HFFc6 (cell line): ENCODE measurements around the gene ASB18. TPM values are rescaled to one million over a fixed set of nuclear protein-coding genes. Genes with fewer than 3 reads are reported as not detected.

Source experiments
- DNase-seq: peaks from one replicate; pipeline ENCODE4 v3.0.0-alpha.2; 2018
- H3K27ac Mint-ChIP-seq: 2 replicates; pipeline ENCODE4 v1.8.0; 2020; ENCODE audit warnings: mild to moderate bottlenecking, mixed read lengths
- H3K27me3 Mint-ChIP-seq: 2 replicates; pipeline ENCODE4 v1.8.0; 2021; ENCODE audit warnings: mild to moderate bottlenecking, moderate library complexity, mixed read lengths; ENCODE audit not compliant: insufficient read depth
- H3K36me3 Mint-ChIP-seq: 2 replicates; pipeline ENCODE4 v1.8.0; 2021; ENCODE audit warnings: low read depth, mixed read lengths
- H3K4me1 Mint-ChIP-seq: 2 replicates; pipeline ENCODE4 v1.8.0; 2020; ENCODE audit warnings: low read depth, mixed read lengths
- H3K4me3 Mint-ChIP-seq: 2 replicates; pipeline ENCODE4 v1.8.0; 2020; ENCODE audit warnings: mild to moderate bottlenecking, moderate library complexity, mixed read lengths
- H3K9me3 Mint-ChIP-seq: 2 replicates; pipeline ENCODE4 v1.8.0; 2020; ENCODE audit warnings: mild to moderate bottlenecking, mixed read lengths
- total RNA-seq, 6 experiments: library from RNA; stranded (reverse); fragmentation: NEBNext Ultra II Directional; extraction: Animal tissue kit (Norgen Biotek cat#: 25700); gene quantifications; 2 replicates in 1 of 6; 3 replicates in 5 of 6; pipeline ENCODE4 v1.2.3, GENCODE V29; 2021
- TF ChIP-seq, protein P1 (sequence below): fragments of 200-600 bp; sonication (generic); IDR thresholded peaks from 2 replicates; pipeline ENCODE4 v1.5.0; 2021; ENCODE audit warnings: antibody characterized with exemption, mild to moderate bottlenecking

Gene ASB18
- total RNA-seq, 6 experiments from 2014 or later = not detected

DNA sequence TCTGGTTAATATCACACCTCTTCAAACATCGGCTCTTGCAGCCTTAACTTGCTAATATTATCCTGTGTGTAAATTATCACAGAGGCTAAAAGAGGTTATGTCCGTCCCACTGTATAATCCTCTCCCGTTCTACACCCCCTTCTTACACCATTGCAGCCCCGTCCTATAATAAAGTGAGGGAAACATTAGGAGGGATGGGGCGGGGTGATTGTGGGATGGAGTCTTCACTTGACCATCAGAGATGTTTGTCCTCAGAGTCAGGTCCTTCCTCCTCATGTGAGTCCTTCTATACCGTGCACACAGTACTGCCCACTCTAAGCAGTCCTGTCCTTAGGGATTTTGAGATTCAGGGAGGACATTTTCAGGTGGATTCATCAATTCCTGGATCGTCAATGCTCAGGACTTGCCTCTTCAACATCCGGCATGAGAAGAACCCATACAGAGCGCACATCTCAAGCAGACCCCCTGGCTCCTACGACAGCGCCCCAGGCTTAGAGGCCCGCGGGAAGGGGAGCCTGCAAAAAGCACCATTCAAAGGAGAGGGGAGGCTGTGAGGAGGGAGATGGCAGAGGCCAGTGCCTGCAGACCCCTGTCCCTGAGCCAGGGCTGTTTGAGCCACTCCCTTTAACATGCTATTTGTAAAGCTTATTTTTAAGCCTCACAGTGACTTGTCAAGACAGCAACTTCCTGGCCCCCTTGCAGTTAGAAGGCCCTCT is 42.8 kb upstream of the ASB18 start:
- TF ChIP-seq, protein P1, sequence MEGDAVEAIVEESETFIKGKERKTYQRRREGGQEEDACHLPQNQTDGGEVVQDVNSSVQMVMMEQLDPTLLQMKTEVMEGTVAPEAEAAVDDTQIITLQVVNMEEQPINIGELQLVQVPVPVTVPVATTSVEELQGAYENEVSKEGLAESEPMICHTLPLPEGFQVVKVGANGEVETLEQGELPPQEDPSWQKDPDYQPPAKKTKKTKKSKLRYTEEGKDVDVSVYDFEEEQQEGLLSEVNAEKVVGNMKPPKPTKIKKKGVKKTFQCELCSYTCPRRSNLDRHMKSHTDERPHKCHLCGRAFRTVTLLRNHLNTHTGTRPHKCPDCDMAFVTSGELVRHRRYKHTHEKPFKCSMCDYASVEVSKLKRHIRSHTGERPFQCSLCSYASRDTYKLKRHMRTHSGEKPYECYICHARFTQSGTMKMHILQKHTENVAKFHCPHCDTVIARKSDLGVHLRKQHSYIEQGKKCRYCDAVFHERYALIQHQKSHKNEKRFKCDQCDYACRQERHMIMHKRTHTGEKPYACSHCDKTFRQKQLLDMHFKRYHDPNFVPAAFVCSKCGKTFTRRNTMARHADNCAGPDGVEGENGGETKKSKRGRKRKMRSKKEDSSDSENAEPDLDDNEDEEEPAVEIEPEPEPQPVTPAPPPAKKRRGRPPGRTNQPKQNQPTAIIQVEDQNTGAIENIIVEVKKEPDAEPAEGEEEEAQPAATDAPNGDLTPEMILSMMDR = no peak
- Mint-ChIP-seq H3K27ac (no peak overlapping the region), H3K36me3 (no peaks in the 10 kb centered on the region), H3K27me3 (peaks cover 3% of the 10 kb centered on the region; the same call in 1 of the 2 replicates), H3K4me1 (no peaks in the 10 kb centered on the region), H3K9me3 (peaks cover 30% of the 10 kb centered on the region), H3K4me3 (no peak overlapping the region)
- DNase-seq = no peak

DNA sequence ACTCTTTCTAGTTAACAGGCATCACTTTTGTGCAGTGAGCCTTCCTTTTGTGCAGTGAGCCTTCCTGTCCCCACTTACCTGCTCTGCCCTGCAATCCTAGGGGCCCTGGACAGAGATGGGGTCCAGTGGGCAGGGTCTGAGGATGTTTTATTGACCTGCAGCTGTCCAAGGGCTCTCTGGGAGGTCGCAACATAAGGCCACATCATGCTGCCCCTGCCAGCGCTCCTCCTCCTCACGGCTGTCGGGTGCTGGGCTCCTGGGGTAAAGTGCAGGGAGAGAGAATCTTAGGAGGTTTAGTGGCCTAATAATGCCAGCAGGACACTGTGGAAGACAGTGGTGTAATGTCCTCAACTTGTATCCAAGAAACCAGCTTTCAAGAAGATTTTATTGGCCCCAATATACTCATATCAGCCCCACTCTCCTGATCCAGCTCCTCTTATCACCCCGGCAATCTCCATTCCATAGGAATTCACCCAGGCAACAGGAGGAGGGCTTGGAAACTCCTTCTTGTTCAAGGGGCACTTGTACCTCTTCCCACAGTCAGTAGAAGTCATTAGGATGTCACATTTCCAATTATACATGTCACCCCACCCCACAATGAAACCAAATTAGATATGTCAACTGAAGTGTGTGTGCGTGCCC is 41.9 kb upstream of the ASB18 start:
- Mint-ChIP-seq H3K36me3 (no peaks in the 10 kb centered on the region), H3K27me3 (peaks cover 3% of the 10 kb centered on the region; the same call in 1 of the 2 replicates), H3K4me3 (no peak overlapping the region), H3K27ac (no peak overlapping the region), H3K4me1 (no peaks in the 10 kb centered on the region), H3K9me3 (peaks cover 23% of the 10 kb centered on the region)
- DNase-seq = no peak
- TF ChIP-seq, protein P1 = no peak

DNA sequence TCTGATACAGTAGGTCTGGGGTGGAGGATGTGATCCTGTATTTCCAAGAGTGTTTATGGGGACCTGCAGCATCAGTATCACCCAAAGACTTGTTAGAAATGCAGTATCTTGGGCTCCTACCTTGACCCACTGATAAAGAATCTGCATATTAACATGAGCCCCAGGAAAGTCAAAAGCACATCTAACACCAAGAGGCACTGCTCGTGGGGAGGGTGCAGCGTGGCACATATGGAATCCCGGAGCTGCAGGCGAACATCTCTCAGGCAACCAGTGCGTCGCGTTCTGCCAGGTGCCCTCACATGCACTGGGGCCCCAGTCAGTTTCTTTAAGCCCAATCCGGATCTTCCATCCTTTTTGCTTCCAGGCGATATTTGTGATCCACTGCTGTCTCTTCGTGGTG is 41.3 kb upstream of the ASB18 start:
- H3K4me1 Mint-ChIP-seq = no peaks in the 10 kb centered on the region
- peaks cover 3% of the 10 kb centered on the region; the same call in 1 of the 2 replicates for H3K27me3 Mint-ChIP-seq
- peaks cover 24% of the 10 kb centered on the region for H3K9me3 Mint-ChIP-seq
- no peaks in the 10 kb centered on the region for H3K36me3 Mint-ChIP-seq
- H3K4me3 Mint-ChIP-seq = no peak overlapping the region
- no peak for DNase-seq
- no peak overlapping the region for H3K27ac Mint-ChIP-seq
- TF ChIP-seq, protein P1 = no peak

DNA sequence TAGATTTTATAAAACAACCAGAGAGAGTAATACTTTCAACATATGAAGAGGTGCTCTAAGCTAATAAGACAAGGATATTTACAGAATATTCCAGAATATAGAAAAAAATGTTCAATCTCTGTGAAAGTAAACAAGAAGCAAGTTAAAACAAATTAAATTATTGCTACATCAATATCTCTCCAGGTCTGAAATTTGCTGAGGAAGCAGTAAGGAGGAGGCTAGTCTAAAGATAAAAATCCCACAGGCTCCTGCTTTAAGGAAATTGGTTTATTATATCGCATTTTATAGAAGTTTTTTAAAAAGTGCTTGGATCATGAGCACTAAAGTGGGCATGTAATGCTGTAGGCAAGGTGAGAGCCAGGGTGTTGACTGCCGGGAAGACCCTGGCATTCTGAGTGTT is 39.7 kb upstream of the ASB18 start:
- Mint-ChIP-seq H3K4me3 (no peak overlapping the region), H3K4me1 (no peaks in the 10 kb centered on the region), H3K27ac (no peak overlapping the region), H3K36me3 (no peaks in the 10 kb centered on the region), H3K27me3 (peaks cover 3% of the 10 kb centered on the region; the same call in 1 of the 2 replicates), H3K9me3 (peaks cover 30% of the 10 kb centered on the region)
- TF ChIP-seq, protein P1 = no peak
- no peak for DNase-seq

DNA sequence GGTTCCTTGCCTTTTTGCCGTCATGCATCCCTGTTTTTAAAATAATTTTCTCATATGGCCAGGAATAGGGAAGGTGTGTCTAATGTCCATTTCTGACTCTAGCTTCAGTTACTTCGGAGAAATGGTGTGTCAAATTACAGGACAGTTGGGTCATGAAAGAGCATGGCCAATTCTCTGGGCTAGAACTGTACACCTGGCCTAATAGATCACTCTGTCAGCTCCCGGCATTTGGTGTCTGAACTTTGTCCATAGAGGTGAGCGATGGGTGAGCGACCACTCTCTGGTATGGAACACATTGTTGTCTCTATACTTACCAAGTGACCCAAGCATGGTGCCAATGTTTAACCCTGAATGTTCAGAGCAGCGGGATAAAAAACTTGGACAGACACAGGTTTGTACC is 38.3 kb upstream of the ASB18 start:
- H3K4me1 Mint-ChIP-seq = no peaks in the 10 kb centered on the region
- H3K9me3 Mint-ChIP-seq = peaks cover 36% of the 10 kb centered on the region
- peaks cover under 1% of the 10 kb centered on the region; the same call in 1 of the 2 replicates for H3K27me3 Mint-ChIP-seq
- H3K4me3 Mint-ChIP-seq = no peak overlapping the region
- no peak for DNase-seq
- H3K36me3 Mint-ChIP-seq = no peaks in the 10 kb centered on the region; the same call in 1 of the 2 replicates
- no peak overlapping the region for H3K27ac Mint-ChIP-seq
- TF ChIP-seq, protein P1 = no peak
